GM21723 (cell line): Measurements from ENCODE around the gene GOLGA7B.

Experiments used
- ATAC-seq: cut with Tn5 transposase; IDR thresholded peaks from one replicate; pipeline ENCODE4 v1.9.1; 2021; ENCODE audit warnings: mild to moderate bottlenecking, moderate library complexity; ENCODE audit not compliant: unreplicated experiment

The GOLGA7B gene

GRCh38 chr10:97849687-97850402 is at the start of gene GOLGA7B:
Gene GOLGA7B (plus strand): TSS chr10:97849843. CDS start chr10:97850304, 461 bp downstream.
- no peak for ATAC-seq

DNA sequence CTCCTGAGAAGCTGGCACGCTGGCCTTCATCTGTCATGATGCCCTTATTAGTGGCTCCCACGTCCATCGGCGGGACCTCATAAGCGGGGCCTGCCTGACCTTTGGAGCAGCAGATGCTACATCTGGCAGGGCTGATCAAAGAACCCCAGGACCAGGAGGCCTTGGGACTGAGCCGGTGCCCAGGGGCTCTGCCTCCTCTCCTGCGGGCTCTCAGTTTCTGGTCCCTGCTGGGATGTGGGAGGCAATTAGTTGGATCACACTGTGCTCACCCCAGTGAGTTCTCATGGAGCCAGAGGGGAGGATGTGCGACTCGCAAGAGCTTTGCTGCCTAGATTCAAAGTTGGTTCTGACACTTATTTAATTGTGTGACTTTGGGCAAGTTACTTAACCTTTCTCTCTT is 49.2 kb upstream of the GOLGA7B start:
- no peak for ATAC-seq

- no peak for ATAC-seq
Measured at GRCh38 chr10:97801422-97801821, 48.2 kb upstream of the GOLGA7B start.

- ATAC-seq: no peak
Measured at GRCh38 chr10:97805096-97805884, 44.4 kb upstream of the GOLGA7B start.

- ATAC-seq: no peak
Measured at GRCh38 chr10:97805949-97806348, 43.7 kb upstream of the GOLGA7B start.

DNA sequence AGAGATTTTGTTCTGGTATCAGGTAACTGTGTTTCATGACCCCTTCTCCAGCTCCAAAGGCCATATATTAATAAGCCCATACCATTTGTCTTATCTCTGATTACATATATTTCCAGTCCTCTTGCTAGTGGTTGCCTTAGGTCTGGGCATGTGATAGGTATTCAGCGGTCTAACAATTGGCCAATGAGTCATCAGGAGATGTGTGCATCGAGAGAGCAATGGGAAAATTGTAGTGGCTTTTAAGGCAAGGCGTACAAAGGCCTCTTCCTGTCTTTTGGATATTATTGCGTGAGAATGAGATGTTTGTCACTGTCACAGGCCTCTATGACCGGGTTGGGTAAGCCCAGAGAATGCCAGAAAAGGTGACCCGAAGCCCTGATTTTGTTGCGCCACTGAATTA is 39.2 kb upstream of the GOLGA7B start:
- ATAC-seq: no peak

DNA sequence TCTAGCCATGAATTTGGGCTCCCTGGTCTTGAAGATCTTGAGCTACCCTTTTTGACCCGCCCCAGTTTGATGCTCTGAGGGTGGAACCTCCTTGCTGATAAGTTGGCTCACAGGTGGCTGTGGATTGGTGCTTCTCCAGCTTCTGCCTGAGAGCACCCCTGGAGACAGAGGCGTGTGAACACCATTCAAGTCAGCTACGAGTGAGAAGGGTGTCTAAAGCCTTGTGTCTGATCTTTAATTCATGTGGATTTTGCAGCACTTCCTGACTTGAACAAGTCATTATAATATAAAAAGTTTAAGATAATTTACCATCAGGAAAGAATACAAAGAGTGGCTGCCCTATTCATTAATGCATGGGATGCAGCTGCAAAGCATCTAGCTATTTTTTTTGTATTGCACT is 37.7 kb upstream of the GOLGA7B start:
- no peak for ATAC-seq

DNA sequence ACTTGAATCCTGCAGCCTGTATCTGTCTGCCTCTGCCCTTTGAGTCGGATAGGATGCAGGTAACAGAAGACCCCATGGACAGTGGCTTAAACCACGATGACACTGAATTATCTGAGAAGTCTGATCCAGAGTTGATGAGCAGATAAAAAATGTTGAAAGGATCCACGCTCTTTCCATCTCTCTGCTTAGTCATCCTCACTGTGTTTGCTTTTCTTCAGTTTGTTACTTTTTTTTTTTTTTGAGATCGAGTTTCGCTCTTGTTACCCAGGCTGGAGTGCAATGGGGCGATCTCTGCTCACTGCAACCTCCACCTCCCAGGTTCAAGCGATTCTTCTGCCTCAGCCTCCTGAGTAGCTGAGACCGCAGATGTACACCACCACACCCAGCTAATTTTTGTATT is 36.9 kb upstream of the GOLGA7B start:
- ATAC-seq: no peak

GRCh38 chr10:97813311-97813710 is 36.3 kb upstream of the GOLGA7B start:
- ATAC-seq: no peak

DNA sequence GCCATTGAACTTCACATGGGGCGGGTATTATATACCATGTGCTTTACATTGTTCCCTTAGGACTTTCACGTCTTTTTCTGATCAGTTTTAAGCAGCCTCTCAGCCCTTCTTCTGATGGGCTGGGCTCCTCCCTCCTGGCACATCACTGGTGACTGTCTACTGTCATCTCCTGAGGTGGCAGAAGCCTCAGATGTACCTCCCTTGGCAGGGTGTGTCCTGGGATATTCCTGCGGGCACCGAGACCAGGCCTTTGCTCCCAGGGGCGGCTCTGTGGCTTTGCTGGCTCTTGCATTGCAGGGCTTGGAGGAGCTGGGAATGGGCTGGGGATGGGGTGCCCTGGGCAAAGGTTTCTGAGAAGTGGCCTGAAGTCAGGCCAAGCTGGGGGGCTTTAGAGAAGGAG is 34.6 kb upstream of the GOLGA7B start:
- no peak for ATAC-seq

DNA sequence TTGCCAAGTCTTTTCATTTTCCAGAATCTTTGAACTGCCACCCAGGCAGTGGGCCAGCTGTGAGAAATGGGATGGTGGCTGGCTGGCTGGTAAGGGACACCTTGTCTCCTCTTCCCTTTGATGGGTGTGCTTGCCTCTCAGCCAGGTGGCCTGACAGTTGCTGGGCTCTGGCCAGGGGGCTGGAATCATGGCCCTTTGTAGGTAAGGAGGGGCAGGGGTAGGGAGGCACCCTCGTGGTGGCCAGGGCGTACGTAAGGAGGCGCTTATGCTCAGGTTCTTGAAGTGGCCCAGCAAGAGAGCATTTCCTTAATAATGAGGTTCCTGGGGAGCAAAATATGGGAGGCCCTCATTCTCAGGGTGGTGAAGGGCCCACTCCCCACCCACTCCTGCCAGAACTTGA is 33.0 kb upstream of the GOLGA7B start:
- ATAC-seq: no peak

- ATAC-seq: no peak
Measured at GRCh38 chr10:97818572-97818971, 31.1 kb upstream of the GOLGA7B start.

DNA sequence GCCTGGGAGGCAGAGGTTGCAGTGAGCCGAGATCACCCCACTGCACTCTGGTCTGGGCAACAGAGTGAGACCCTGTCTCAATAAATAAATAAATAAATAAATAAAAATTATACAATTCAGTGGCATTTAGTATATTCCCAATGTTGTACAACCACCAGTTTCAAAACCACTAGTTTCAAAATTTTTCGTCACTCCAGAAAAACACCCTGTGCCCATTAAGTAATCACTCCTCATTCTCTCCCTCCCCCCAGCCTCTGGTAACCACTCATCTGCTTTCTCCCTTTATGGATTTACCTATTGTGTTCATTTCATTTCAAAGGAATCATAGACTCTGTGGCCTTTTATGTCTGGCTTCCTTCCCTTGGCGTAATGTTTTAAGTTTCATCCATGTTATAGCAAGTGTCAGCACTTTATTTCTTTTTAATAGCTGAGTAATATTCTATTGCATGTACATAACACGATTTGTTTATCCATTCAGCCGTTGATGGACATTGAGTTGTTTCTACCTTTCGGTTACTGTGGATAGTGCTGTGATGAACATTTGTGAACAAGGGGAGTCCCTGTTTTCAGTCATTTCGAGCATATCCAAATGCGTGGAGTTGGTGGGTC is 29.4 kb upstream of the GOLGA7B start:
- ATAC-seq: no peak

GRCh38 chr10:97821308-97822038 is 28.2 kb upstream of the GOLGA7B start:
- ATAC-seq: no peak

GRCh38 chr10:97822261-97822687 is 27.4 kb upstream of the GOLGA7B start:
- no peak for ATAC-seq

DNA sequence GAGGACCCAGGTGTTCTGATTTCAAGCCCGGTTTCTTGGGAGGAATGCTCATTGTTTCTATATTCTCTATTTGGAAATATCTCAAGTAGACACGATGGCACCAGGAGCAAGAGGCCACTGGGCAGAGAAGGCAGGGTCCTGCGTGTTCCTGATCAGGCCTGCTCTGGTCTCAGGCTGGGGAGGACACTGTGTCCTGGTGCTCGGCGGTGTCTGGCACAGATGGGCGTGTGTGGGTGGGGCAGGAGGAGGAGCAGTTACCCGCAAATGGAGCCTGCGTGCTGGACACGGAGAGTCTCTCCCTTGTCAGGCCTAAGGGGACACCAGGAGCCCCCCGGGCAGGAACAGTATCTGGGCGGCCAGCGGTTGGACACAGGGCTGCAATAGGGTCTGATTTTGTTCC is 25.9 kb upstream of the GOLGA7B start:
- no peak for ATAC-seq

GRCh38 chr10:97825020-97825760 is 24.5 kb upstream of the GOLGA7B start:
- no peak for ATAC-seq

GRCh38 chr10:97826892-97827291 is 22.8 kb upstream of the GOLGA7B start:
- no peak for ATAC-seq

DNA sequence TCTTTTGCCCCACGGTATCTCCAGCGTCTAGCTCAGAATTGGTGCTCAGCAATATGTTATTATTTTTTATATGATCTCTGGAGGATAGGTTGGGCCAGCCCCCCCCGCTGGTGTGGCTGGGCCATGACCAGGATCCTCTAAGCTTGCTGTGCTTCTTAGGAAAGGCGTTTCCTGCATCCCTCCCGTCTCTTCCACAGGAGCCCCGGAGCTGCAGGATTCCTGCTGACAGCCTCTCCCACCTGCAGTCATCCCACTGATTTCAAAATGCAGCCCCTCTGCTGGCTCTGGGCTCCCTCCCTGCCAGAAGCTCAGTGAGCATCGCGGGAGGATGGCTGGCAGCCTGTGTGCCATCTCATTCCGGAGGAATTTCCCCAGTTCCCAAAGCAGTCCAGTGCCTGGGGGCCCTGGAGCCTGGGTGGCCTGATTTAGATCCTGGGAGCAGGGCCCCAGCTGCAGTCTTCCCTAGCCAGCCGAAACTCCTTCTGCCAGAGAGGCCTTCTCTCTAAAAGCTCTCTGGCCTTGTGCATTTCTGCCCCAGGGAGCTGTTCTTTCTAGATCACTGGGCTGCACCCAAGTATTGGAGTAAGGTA is 21.8 kb upstream of the GOLGA7B start:
- ATAC-seq: no peak

DNA sequence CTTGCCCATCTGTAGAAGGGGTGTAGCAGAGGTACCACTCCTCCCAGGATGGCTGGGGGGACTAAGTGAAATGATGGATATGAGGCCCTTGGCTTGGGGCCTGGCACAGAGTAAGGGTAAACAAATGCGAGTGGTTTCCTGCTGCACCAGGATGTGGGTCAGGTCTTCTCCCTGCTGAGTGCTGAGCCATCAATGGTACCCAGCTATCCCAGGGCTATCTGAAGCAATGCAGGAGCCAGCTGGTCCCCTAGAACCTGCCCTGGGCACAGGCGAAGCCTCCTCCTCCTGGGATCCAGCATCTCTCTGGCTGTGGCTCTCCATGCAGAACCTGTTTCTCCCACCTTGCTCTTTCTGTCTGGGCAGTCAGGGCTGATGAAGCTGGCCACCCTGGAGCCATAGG is 20.9 kb upstream of the GOLGA7B start:
- ATAC-seq: no peak
